Upper lobe of left lung (tissue), 6 donors: ENCODE measurements around the gene ZYG11B. TPM values are rescaled to one million over a fixed set of nuclear protein-coding genes. Genes with fewer than 3 reads are reported as not detected.

Experiments used
- ATAC-seq, 2 donors: fragments of 200-7000 bp; cut with Tn5 transposase; one replicate each; pipeline ENCODE4 v1.9.1; 2022; ENCODE audit warnings: mild to moderate bottlenecking in 2 of 2, moderate library complexity in 2 of 2; ENCODE audit not compliant: low FRiP score in 2 of 2
- DNase-seq, 2 donors: peaks; one replicate each; pipeline ENCODE4 v3.0.0-alpha.2; 2019 to 2020
- H3K27ac ChIP-seq, 4 donors: fragments of 200-600 bp; sonication (generic); one replicate each; pipeline ENCODE4 v1.5.1; 2016 to 2019
- H3K27me3 ChIP-seq, 4 donors: fragments of 200-600 bp; sonication (generic); one replicate each; pipeline ENCODE4 v1.5.1; 2017 to 2019
- H3K36me3 ChIP-seq, 4 donors: fragments of 200-600 bp; sonication (generic); one replicate each; pipeline ENCODE4 v1.5.1; 2016 to 2019
- H3K4me1 ChIP-seq, 4 donors: fragments of 200-600 bp; sonication (generic); one replicate each; pipeline ENCODE4 v1.5.1; 2018 to 2019
- H3K4me3 ChIP-seq, 4 donors: fragments of 200-600 bp; sonication (generic); one replicate each; pipeline ENCODE4 v1.5.1; 2017 to 2019; ENCODE audit warnings: mild to moderate bottlenecking in 2 of 4, moderate library complexity in 1 of 4
- H3K9me3 ChIP-seq, 4 donors: fragments of 200-600 bp; sonication (generic); one replicate each; pipeline ENCODE4 v1.5.1; 2018 to 2019
- EP300 ChIP-seq, 4 donors: sonication (generic); formaldehyde crosslinking; IDR thresholded peaks; one replicate each; pipeline ENCODE4 v1.5.1; 2017; ENCODE audit warnings: antibody characterized with exemption in 4 of 4, control low read depth in 2 of 4
- POLR2A ChIP-seq, 4 donors: fragments of 450-650 bp; IDR thresholded peaks; one replicate each; pipeline ENCODE4 v1.5.1; 2016 to 2017; ENCODE audit warnings: antibody characterized with exemption in 4 of 4, mild to moderate bottlenecking in 2 of 4
- POLR2AphosphoS5 ChIP-seq, 2 donors: sonication (generic); formaldehyde crosslinking; IDR thresholded peaks; one replicate each; pipeline ENCODE4 v1.5.1; 2017; ENCODE audit warnings: antibody characterized with exemption in 2 of 2
- WGBS, 2 donors: methylation state at CpG; one replicate each; pipeline ENCODE4 v1.1.5; 2017 to 2018; 5-methylcytosine and 5-hydroxymethylcytosine counted together
- total RNA-seq, 6 donors: library from RNA; depleted of rRNA in 4 of 6; stranded (reverse); fragments of >200 nt in 4 of 6; gene quantifications; one replicate each; pipeline versions ENCODE4 v1.1.0 to v1.2.1, GENCODE V29; 2016 to 2021
- TF ChIP-seq, protein P1 (sequence below), 6 experiments: fragments of 450-650 bp in 4 of 6; fragments of 200-600 bp in 2 of 6; sonication (generic) in 2 of 6; IDR thresholded peaks; one replicate each; pipeline ENCODE4 v1.5.1; 2016 to 2019; ENCODE audit warnings: antibody characterized with exemption in 6 of 6
- donor health status: DM: no; HTN: no; CAD: no; lungs with moderate emphysema.
- donor health status: DM: no; HTN: yes; CAD: no; lungs with severe emphysema.

ZYG11B gene
- total RNA-seq, 6 donors from 2014 or later = 23.0 to 37.2 (median 25.7) TPM

DNA sequence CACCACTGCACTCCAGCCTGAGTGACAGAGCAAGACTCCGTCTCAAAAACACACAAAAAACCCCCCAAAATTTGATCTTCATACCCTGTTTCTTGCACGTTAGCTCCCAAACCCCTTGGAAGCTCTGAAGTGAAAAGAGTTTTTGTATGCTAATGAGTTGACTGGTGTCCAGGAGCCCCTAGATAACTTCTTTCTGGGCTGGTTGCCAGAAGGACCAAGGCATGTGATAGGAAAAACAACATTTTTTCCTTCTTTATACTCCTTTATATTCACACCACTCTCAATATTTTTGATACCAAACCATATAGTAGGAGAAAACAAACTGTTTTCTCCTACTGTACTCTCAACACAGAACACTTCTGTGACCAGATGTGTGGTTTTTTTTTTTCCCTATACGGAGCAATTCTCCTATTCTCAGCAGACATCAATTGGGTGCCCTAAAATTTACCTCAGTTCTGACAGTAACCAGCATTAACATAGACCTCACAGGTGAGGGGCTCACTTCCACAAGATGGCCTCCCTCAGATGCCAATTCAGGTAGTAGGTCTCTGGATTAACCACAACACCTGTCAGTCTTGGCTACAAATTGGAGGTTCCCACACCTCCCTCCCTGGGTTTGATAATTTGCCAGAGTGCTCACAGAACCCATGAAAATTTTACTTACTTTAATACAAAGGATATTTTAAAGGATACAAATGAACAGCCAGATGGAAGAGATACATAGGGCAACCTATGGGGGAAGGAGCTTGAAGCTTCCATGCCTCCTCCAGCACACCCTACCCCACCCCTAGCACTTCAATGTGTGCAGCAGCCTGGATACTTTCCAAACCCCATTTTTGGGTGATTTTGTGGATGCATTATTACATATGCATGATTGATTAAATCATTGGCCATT is 25.6 kb downstream of the ZYG11B start:
- 36 to 38% methylated on average over 3 of the region's 3 CpGs for WGBS, 2 donors
- Histone ChIP-seq H3K9me3 (no peaks in the 10 kb centered on the region), H3K27ac (peak overlapping the region in 2 of 4 donors; percentile 0 to 15), H3K27me3 (no peaks in the 10 kb centered on the region), H3K4me1 (peaks cover 14 to 36% (median 29%) of the 10 kb centered on the region in 4 donors), H3K4me3 (no peak overlapping the region), H3K36me3 (peaks cover 0 to 6% (median under 1%) of the 10 kb centered on the region in 4 donors)
- no peak for ATAC-seq
- no peak for DNase-seq
- TF ChIP-seq POLR2A (IDR thresholded peaks at IDR 0.05) (no peak), EP300 (IDR thresholded peaks at IDR 0.05) (no peak), POLR2AphosphoS5 (IDR thresholded peaks at IDR 0.05) (no peak)
- TF ChIP-seq, protein P1, sequence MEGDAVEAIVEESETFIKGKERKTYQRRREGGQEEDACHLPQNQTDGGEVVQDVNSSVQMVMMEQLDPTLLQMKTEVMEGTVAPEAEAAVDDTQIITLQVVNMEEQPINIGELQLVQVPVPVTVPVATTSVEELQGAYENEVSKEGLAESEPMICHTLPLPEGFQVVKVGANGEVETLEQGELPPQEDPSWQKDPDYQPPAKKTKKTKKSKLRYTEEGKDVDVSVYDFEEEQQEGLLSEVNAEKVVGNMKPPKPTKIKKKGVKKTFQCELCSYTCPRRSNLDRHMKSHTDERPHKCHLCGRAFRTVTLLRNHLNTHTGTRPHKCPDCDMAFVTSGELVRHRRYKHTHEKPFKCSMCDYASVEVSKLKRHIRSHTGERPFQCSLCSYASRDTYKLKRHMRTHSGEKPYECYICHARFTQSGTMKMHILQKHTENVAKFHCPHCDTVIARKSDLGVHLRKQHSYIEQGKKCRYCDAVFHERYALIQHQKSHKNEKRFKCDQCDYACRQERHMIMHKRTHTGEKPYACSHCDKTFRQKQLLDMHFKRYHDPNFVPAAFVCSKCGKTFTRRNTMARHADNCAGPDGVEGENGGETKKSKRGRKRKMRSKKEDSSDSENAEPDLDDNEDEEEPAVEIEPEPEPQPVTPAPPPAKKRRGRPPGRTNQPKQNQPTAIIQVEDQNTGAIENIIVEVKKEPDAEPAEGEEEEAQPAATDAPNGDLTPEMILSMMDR (IDR thresholded peaks at IDR 0.05) = no peak

DNA sequence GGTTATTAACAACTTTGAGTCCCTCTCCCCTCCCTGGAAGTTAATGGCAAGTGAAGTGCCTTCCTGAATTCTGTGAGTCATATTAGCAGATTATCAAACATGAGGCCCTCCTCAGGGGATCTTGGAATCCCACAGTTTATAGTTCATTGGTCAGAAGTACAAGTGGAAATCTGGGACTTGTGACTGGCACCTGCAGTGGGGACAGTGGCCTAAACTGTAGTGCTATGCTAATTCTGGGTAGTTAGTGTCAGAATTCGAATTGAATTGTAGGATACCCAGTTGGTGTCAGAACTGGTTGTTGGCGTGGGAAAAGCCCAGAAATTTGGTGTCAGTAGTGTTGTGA is 26.2 kb downstream of the ZYG11B start:
- H3K27ac ChIP-seq = peak overlapping the region in 1 of 4 donors; percentile 0
- no peak overlapping the region for H3K4me3 ChIP-seq
- peaks cover 14 to 36% (median 27%) of the 10 kb centered on the region in 4 donors for H3K4me1 ChIP-seq
- DNase-seq (no peak), ATAC-seq (no peak)
- TF ChIP-seq, protein P1 (IDR thresholded peaks at IDR 0.05) = no peak
- H3K36me3 ChIP-seq = peaks cover 3 to 12% (median 6%) of the 10 kb centered on the region in 4 donors
- 91 to 94% methylated on average over 2 of the region's 2 CpGs for WGBS, 2 donors
- H3K9me3 ChIP-seq = no peaks in the 10 kb centered on the region
- H3K27me3 ChIP-seq = no peaks in the 10 kb centered on the region

DNA sequence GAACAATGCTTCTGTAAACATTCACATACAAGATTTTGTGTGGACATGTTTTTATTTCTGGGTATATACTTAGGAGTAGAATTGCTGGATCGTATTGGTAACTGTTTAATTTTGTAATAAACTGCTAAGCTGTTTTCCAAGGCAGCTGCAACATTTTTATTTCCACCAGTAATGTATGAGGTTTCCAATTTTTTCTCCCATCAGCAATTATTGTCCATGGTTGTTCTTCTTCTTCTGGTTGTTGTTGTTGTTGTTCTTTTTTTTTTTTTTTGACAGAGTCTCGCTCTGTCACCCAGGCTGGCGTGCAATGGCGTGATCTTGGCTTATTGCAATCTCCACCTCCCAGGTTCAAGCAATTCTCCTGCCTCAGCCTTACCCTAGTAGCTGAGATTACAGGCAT is 26.9 kb downstream of the ZYG11B start:
- Histone ChIP-seq H3K4me1 (peaks cover 14 to 36% (median 26%) of the 10 kb centered on the region in 4 donors), H3K27me3 (no peaks in the 10 kb centered on the region), H3K9me3 (no peaks in the 10 kb centered on the region), H3K27ac (no peak overlapping the region), H3K36me3 (peaks cover 3 to 19% (median 11%) of the 10 kb centered on the region in 4 donors), H3K4me3 (no peak overlapping the region)
- no peak for DNase-seq
- no peak for ATAC-seq
- TF ChIP-seq POLR2A (IDR thresholded peaks at IDR 0.05) = no peak
- TF ChIP-seq EP300 (IDR thresholded peaks at IDR 0.05) = no peak
- TF ChIP-seq, protein P1 (IDR thresholded peaks at IDR 0.05) = no peak
- TF ChIP-seq POLR2AphosphoS5 (IDR thresholded peaks at IDR 0.05) = no peak
- 90 to 96% methylated on average over 4 of the region's 4 CpGs for WGBS, 2 donors

DNA sequence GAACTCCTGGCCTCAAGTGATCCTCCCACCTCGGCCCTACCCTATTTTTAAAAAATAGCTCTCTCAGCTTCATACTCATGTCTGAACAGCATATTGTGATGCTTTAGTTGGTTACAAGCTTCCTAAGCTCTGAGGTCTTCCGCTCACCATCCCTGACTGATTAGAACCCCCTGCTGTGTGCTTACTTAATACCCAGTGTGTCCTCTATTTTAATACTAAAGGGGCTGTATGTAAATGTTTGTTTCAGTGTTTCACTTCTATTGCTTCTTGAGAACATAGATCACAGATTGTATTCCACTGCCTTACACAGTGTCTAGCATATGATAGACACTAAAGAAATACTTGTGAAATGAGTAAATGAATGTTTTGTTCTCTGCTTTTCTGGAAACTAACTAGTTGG is 29.8 kb downstream of the ZYG11B start:
- WGBS, 2 donors = 96 to 100% methylated on average over 2 of the region's 2 CpGs
- TF ChIP-seq EP300 (IDR thresholded peaks at IDR 0.05) (no peak), POLR2A (IDR thresholded peaks at IDR 0.05) (no peak), POLR2AphosphoS5 (IDR thresholded peaks at IDR 0.05) (no peak)
- TF ChIP-seq, protein P1 (IDR thresholded peaks at IDR 0.05) = no peak
- H3K4me1 ChIP-seq = peaks cover 14 to 16% (median 15%) of the 10 kb centered on the region in 4 donors
- H3K27me3 ChIP-seq = no peaks in the 10 kb centered on the region
- DNase-seq (no peak), ATAC-seq (no peak)
- H3K9me3 ChIP-seq = no peaks in the 10 kb centered on the region
- H3K27ac ChIP-seq = no peak overlapping the region
- peaks cover 3 to 37% (median 11%) of the 10 kb centered on the region in 4 donors for H3K36me3 ChIP-seq
- no peak overlapping the region for H3K4me3 ChIP-seq
